Activated CD8-positive, alpha-beta memory T cell treated with anti-CD3 and anti-CD28 coated beads, Interleukin-2, amount 50 U/mL, for 1 hour (primary cell): ENCODE results near the gene KRTAP12-4.
A peak's percentile ranks its signal among the peaks of the same experiment; 100 is the strongest.
"Not testable (repeated sequence)": the region's sequence is repeated elsewhere in the genome, so short reads cannot be mapped to it uniquely, and the experiment has no call there.

Experiments used
- DNase-seq: peaks from one replicate; pipeline ENCODE4 v3.0.0-alpha.2; 2020; ENCODE audit errors: extremely low read depth

KRTAP12-4 gene

DNA sequence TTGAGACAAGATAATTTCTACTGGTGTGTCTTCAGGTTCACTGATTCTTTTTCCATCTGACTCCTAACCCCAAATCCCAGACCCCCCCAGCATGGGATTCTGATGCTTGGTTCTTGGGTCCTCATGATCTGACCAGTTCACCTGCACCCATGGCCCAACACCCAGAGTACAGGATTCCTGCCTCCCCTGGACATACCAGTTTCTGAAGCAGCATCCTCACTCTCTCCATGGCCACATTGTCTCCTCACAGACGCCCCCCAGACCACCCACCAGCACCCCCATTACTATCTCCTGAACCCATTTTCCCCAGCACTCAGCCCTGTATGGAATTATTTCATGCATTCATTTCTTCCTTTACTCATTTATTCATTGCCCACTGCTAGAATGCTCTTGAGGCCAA is 2.4 kb upstream of the KRTAP12-4 start:
- DNase-seq: no peak

GRCh38 chr21:44653656-44654575 is 543 bp downstream of the KRTAP12-4 start:
- DNase-seq: peak; percentile 63

DNA sequence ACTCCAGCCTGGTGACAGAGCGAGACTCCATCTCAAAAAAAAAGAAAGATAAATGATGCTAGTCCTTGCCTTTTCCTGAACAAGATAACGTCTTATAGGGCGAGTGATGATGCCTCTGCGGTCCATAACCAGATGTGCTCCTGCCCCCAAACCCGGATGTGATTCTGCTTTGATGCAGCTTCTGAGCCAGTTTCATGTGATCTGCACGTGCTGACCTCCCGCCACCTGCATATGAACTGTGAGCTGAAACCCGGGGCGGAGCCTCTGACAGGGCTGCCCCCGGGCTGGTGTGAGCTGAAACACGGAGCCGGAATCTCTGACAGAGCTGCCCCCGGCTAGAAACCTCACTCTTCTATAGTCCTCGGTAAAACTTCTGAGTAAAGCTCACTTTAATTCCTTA is 1.3 kb downstream of the KRTAP12-4 start:
- DNase-seq: no peak

- no peak for DNase-seq
These were observed 3.3 kb downstream of the KRTAP12-4 start for GRCh38 chr21:44650973-44651675.

DNA sequence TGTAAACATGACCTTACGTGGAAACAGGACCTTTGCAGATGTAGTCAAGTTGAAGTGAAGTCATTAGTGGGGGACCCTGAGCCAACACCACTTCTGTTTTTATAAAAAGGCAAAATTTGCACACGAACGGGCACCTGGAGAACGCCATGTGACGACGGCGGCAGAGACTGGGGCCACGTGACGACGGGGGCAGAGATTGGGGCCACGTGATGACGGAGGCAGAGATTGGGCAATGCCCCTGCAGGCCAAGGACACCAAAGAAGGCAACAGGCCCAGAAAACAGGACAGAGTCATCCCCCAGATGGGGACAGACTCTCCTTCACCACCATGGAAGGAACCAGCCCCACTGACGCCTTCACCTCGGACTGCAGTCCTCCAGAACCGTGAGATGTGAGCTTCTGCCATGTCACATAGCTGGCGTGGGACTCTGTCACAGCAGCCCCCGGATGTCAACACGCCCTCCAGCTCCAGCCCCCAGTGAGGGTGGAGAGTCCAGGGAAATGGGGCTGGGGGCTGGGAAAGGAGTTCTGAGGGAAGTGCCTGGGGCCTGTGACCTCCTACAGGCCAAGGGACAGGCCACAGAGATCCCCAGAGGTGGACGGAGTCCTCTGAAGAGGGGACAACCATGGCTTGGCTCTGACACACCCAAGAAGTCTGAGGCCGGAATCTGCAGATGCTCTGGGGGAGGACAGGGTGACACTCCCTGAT is 4.0 kb downstream of the KRTAP12-4 start:
- DNase-seq: no peak

DNA sequence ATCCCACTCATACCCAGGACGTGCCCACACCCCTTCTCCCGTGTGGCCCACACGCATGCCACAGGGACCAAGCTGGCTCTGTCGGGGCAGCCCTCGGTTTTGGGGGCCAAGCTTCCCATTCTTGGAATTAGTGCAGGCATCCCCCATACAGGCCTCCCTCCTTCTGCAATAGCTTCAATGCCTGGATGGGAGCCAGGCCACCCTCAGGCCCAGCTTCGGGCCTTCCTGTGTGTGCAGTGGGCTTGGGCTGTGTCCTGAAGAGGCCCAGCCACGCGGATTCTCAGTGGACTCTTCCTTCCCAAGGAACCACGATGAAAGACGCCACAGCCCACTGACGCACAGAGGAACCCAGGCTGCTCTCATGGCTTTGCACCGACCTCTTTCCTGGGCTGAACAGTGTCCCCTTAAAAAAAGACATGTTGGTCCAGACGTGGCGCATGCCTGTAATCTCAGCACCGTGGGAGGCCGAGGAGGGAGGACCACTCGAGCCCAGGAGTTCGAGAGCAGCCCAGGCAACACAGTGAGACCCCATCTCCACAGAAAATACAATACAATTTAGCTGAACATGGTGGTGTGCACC is 4.8 kb downstream of the KRTAP12-4 start:
- DNase-seq: no peak

DNA sequence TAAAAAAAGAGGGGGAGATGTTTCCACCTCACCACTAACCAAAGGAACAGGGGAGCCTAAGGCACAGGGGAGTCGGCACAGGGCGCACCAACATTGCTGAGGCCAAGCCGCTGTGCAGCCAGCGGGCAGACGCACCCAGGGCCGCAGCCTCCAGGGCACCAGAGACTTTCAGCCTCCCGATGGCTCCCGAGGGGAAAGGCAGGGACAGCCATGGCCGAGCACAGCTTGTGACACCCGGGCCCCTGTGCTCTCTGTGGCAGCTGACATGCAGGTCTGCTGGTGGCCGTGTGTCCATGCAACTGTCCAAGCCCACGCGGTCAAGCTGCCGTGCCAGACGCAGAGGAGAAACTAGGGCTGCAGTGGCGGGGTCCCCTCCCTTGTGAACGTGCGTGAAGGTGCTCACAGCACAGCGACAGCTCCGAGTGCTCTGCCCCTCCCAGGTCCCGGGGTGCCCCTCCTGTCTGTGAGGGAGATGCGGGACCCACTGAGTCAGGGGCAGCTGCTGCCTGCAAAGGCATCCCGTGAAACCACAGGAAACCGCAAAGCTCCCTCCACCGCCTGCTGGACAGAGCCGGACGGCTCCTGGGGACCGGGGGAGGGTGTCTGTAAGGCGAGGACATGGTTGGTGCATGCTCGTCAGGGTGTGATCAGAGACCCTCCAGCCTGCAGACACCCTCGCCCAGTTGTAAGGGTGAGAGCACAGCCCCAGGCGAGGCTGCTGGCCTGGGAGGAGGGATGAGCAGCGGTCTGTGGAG is 5.7 kb downstream of the KRTAP12-4 start:
- DNase-seq: no peak

GRCh38 chr21:44647222-44647552 is 7.3 kb downstream of the KRTAP12-4 start:
- DNase-seq: no peak

DNA sequence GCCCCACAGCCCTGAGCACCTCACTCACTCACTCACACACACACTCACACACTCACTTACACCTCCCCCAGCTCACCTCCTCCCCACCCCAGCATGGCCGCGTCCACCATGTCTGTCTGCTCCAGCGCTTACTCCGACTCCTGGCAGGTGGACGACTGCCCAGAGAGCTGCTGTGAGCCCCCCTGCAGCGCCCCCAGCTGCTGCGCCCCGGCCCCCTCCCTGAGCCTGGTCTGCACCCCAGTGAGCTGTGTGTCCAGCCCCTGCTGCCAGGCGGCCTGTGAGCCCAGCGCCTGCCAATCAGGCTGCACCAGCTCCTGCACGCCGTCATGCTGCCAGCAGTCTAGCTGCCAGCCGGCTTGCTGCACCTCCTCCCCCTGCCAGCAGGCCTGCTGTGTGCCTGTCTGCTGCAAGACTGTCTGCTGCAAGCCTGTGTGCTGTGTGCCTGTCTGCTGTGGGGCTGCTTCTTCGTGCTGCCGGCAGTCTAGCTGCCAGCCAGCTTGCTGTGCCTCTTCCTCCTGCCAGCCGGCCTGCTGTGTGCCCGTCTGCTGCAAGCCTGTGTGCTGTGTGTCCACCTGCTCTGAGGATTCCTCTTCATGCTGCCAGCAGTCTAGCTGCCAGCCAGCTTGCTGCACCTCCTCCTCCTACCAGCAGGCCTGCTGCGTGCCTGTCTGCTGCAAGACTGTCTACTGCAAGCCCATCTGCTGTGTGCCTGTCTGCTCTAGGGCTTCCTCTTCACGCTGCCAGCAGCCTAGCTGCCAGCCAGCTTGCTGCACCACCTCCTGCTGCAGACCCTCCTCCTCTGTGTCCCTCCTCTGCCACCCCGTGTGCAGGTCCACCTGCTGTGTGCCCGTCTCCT is 7.9 kb downstream of the KRTAP12-4 start, which contains the start of gene KRTAP10-11:
KRTAP10-11 (plus strand) TSS at position 49 of the 856 bp plus-strand sequence; CDS start at position 94, 45 bp downstream.
- not testable (repeated sequence) for DNase-seq

- no peak for DNase-seq
These were observed 9.6 kb downstream of the KRTAP12-4 start for GRCh38 chr21:44644878-44645277.

- DNase-seq: no peak
These were observed 10.6 kb downstream of the KRTAP12-4 start for GRCh38 chr21:44643741-44644310.

- no peak for DNase-seq
These were observed 13.7 kb downstream of the KRTAP12-4 start for GRCh38 chr21:44640761-44641160.

DNA sequence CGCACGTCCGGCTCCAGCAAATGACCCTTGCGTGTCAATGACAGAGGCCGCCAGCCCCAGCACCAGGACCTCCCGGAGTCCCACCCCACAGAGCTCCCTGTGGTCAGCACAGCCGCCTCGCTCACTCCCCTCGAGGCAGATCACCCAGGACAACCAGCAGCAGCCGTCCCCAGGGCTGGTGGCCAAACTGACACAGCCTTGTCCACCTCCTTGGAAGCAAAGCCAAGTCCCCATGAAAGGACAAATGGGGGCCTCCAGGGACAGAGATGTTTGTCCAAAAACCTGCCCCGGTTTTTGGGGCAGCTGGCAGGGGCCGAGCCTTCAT is 15.2 kb downstream of the KRTAP12-4 start:
- DNase-seq: no peak

DNA sequence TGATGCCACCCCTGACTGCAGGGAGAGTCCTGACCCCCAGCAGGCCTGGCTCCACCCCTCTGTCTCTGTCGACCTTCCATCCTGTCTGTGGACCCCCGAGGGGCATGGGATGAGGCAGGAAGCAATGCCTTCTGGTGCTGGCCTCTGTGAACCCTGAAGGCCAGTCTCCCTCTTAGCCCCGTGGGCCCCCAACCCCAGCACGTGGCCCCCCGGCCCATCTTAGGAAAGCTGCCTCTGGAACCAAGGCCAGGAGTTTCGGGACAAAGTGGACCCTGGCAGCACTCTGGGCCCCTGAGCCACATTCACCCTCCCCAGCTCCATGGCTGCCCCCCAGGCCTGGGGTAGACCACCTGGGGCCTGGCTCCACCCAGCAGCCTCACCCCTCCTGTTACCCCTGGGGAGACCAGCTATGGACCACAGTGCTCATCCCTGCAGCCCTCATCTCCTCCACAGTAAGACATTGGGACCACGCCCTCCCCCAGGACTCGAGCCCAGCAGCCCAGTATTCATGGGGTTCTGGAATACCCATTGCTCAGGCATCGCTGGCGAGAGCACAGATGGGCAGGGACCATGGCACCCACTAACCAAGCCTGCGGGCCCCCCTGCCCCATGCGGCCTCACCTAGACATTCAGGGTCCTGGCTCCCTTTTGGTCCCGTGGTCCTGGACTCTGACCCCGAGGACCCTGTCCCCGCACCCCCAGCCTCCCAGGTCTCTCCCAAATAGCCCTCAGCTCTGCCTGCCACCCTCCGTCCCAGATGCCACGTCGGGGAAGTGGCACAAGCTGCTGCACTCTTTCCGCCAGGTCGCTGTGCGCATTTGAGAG is 15.7 kb downstream of the KRTAP12-4 start:
- DNase-seq: not testable (repeated sequence)

- DNase-seq: not testable (repeated sequence)
These were observed 16.6 kb downstream of the KRTAP12-4 start for GRCh38 chr21:44637851-44638348.

DNA sequence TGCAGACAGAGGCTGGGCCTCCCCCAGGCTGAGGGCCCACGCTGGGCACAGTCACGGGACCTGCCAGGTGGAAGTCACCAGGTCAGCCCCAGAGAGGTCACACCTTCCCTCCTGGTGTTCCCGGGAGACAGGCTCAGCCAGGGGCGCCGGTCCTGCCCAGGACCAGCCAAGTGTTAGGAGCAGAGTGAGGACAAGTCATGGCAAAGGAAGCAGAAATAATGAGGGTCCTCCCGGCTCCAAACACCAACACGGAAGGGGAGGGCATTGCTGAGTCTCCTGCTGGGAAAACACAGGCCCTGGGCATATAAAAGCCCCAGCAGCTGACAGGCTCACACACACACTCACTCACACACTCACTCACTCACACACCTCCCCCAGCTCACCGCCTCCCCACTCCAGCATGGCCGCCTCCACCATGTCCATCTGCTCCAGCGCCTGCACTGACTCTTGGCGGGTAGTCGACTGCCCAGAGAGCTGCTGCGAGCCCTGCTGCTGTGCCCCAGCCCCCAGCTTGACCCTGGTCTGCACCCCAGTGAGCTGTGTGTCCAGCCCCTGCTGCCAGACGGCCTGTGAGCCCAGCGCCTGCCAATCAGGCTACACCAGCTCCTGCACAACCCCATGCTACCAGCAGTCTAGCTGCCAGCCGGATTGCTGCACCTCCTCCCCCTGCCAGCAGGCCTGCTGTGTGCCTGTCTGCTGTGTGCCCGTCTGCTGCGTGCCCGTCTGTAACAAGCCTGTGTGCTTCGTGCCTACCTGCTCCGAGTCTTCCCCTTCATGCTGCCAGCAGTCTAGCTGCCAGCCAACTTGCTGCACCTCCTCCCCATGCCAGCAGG is 17.2 kb downstream of the KRTAP12-4 start, which contains the start of gene KRTAP10-10:
KRTAP10-10 (plus strand) TSS at position 339 of the 833 bp plus-strand sequence; CDS start at position 401, 62 bp downstream.
- no peak for DNase-seq

GRCh38 chr21:44636209-44637017 is 18.0 kb downstream of the KRTAP12-4 start:
- no peak for DNase-seq
